K562 (cell line): Measurements from ENCODE around the gene PURA. TPM values are rescaled to one million over a fixed set of nuclear protein-coding genes. Genes with fewer than 3 reads are reported as not detected.

ENCODE experiments used
- ATAC-seq: fragments of 200-7000 bp; cut with Tn5 transposase; 3 replicates; pipeline ENCODE4 v1.9.1; 2020; ENCODE audit warnings: moderate library complexity
- BruUV-seq: library from RNA; stranded (reverse); fragments of 400-500 nt; replicated peaks from 2 replicates; lab custom pipeline; 2021; lab: Mats Ljungman, UMichigan
- CTCF ChIA-PET: fragments of 300-600 bp; formaldehyde crosslinking; extraction: SDS; loops from one replicate; lab custom pipeline; 2021; ENCODE audit warnings: low intra/inter-chr PET ratio; lab: Yijun Ruan, JAX
- POLR2A ChIA-PET: fragments of 300-600, 350-650 bp; sonication (Branson Sonifier 250); formaldehyde crosslinking; extraction: SDS; loops from one replicate; lab custom pipeline; 2021; ENCODE audit warnings: antibody characterized with exemption, inconsistent platforms; lab: Yijun Ruan, JAX
- DNase-seq, 4 experiments: peaks; one replicate each; pipeline versions ENCODE4 v3.0.0 to v3.0.0-alpha.2; 2011 to 2018; ENCODE audit warnings: low spot score in 3 of 4, mixed read lengths in 3 of 4; ENCODE audit errors: extremely low read depth in 1 of 4
- FAIRE-seq: peaks from 2 replicates; lab custom pipeline; 2011; peaks lifted over from hg19 to GRCh38; lab: Jason Lieb, UNC
- H2AFZ ChIP-seq: 2 replicates; pipeline ENCODE4 v1.6.0; 2011; ENCODE audit warnings: low read depth, low read length, control low read depth, inconsistent platforms
- H3K27ac ChIP-seq: fragments of 200-600 bp; 3 replicates; pipeline ENCODE4 v1.8.0; 2011; ENCODE audit warnings: low read depth, mild to moderate bottlenecking, control low read depth, inconsistent platforms, low read length, moderate library complexity, mixed read lengths; ENCODE audit errors: extremely low read depth
- H3K27me3 ChIP-seq, 2 experiments: fragments of 300-600 bp in 1 of 2; 2 replicates in 1 of 2; 3 replicates in 1 of 2; pipeline versions ENCODE4 v1.6.0 to v1.8.0; 2011; ENCODE audit warnings: inconsistent platforms in 2 of 2, low read length in 2 of 2, mild to moderate bottlenecking in 1 of 2, mixed read lengths in 1 of 2, moderate library complexity in 1 of 2; ENCODE audit not compliant: control insufficient read depth in 2 of 2, insufficient read depth in 2 of 2
- H3K36me3 ChIP-seq: fragments of 300-600 bp; 3 replicates; pipeline ENCODE4 v1.8.0; 2011; ENCODE audit warnings: mild to moderate bottlenecking, low read length, inconsistent platforms; ENCODE audit not compliant: control insufficient read depth, insufficient read depth
- H3K4me1 ChIP-seq, 2 experiments: fragments of 200-600 bp in 1 of 2; replicated peaks in 1 of 2; 2 replicates in 1 of 2; 3 replicates in 1 of 2; pipeline versions ENCODE4 v1.5.1 to v1.8.0; 2011; ENCODE audit warnings: inconsistent platforms in 2 of 2, low read length in 2 of 2, mild to moderate bottlenecking in 1 of 2, mixed read lengths in 1 of 2, moderate library complexity in 1 of 2; ENCODE audit not compliant: control insufficient read depth in 2 of 2, insufficient read depth in 2 of 2
- H3K4me2 ChIP-seq: 2 replicates; pipeline ENCODE4 v1.6.1; 2011; ENCODE audit warnings: low read length, control low read depth, inconsistent platforms, mixed read lengths; ENCODE audit not compliant: insufficient read depth
- H3K4me3 ChIP-seq: fragments of 200-600 bp; sonication (generic), shearing (Covaris generic); 2 replicates; pipeline ENCODE4 v1.5.1; 2016; ENCODE audit warnings: control low read depth, inconsistent platforms
- H3K79me2 ChIP-seq: fragments of 200-600 bp; 3 replicates; pipeline ENCODE4 v1.8.0; 2011; ENCODE audit warnings: low read length, inconsistent platforms; ENCODE audit not compliant: control insufficient read depth, insufficient read depth
- H3K9ac ChIP-seq, 2 experiments: 2 replicates each; pipeline versions ENCODE4 v1.6.0 to v1.6.1; 2011; ENCODE audit warnings: low read depth in 2 of 2, low read length in 2 of 2, control low read depth in 1 of 2, inconsistent platforms in 1 of 2, mild to moderate bottlenecking in 1 of 2, mixed read lengths in 1 of 2; ENCODE audit not compliant: insufficient read depth in 1 of 2
- H3K9me1 ChIP-seq: one replicate; pipeline ENCODE4 v1.6.0; 2011; ENCODE audit warnings: inconsistent platforms, mild to moderate bottlenecking, low read length, moderate library complexity; ENCODE audit not compliant: control insufficient read depth, insufficient read depth
- H3K9me3 ChIP-seq: replicated peaks from 2 replicates; pipeline ENCODE4 v1.5.1; 2011; ENCODE audit warnings: low read depth, low read length, inconsistent platforms; ENCODE audit not compliant: control insufficient read depth, insufficient read depth
- H4K20me1 ChIP-seq: replicated peaks from 2 replicates; pipeline ENCODE4 v1.6.1; 2011; ENCODE audit warnings: low read length, inconsistent platforms, mixed read lengths; ENCODE audit not compliant: control insufficient read depth, insufficient read depth
- C11orf30 ChIP-seq: fragments of 450-650 bp; IDR thresholded peaks from 2 replicates; pipeline ENCODE4 v1.6.1; 2016; ENCODE audit warnings: low read depth, mild to moderate bottlenecking
- CBX1 ChIP-seq: sonication (generic); IDR thresholded peaks from 2 replicates; pipeline ENCODE4 v1.6.1; 2016; ENCODE audit warnings: antibody characterized with exemption, low read depth, mild to moderate bottlenecking
- HDAC1 ChIP-seq, 2 experiments: fragments of 450-650 bp; IDR thresholded peaks; 2 replicates each; pipeline ENCODE4 v1.6.1; 2016 to 2017; ENCODE audit warnings: inconsistent platforms in 1 of 2, mild to moderate bottlenecking in 1 of 2, moderate library complexity in 1 of 2
- NR1H2 ChIP-seq: sonication (generic); formaldehyde crosslinking; IDR thresholded peaks from 2 replicates; pipeline ENCODE4 v1.4.0; 2020; ENCODE audit warnings: mild to moderate bottlenecking, missing genetic modification reagents
- TCF7 ChIP-seq: sonication (generic); IDR thresholded peaks from 2 replicates; pipeline ENCODE4 v1.6.1; 2016; ENCODE audit warnings: antibody characterized with exemption, borderline replicate concordance
- WGBS: fragments of 100-300 bp; shearing (Covaris generic); methylation state at CpG from one replicate; pipeline ENCODE4 v1.1.6; 2016; ENCODE audit warnings: low coverage, mixed read lengths; ENCODE audit not compliant: insufficient coverage; ENCODE audit errors: missing lambda C conversion rate; 5-methylcytosine and 5-hydroxymethylcytosine counted together
- in situ Hi-C: fragments of 300-500 bp; cut with MboI; formaldehyde crosslinking; loops from 4 replicates; pipeline ENCODE4 v1.15.0; 2018; ENCODE audit warnings: inconsistent platforms, mixed read lengths
- intact Hi-C: fragments of 100-400 bp; cut with micrococcal nuclease; formaldehyde crosslinking; loops from 2 replicates; pipeline ENCODE4 v1.14.2; 2022
- polyA plus RNA-seq, 8 experiments: library from polyadenylated mRNA; depleted of rRNA in 4 of 8; stranded (reverse) in 5 of 8; unstranded in 3 of 8; fragments of >200 nt; fragmentation: Nextera tagmentation in 2 of 8; fragmentation: Illumina TruSeq in 1 of 8; extraction: Ambion mirVana in 2 of 8; extraction: Trizol in 1 of 8; gene quantifications; 2 replicates each; pipeline versions ENCODE4 v1.2.1 to v1.2.3, GENCODE V29; 2011 to 2014; ENCODE audit warnings: inconsistent platforms in 1 of 8, missing spikeins in 1 of 8
- total RNA-seq, 7 experiments: library from RNA; depleted of rRNA in 6 of 7; stranded (reverse); fragments of >200 nt in 6 of 7; fragmentation: Illumina TruSeq in 2 of 7; extraction: Trizol in 2 of 7; gene quantifications; 2 replicates each; pipeline versions ENCODE4 v1.2.1 to v1.2.3, GENCODE V29; 2011 to 2021; ENCODE audit warnings: low replicate concordance in 1 of 7
- TF ChIP-seq, protein P1 (sequence below): fragments of 250-450 bp; sonication (Bioruptor Pico); IDR thresholded peaks from 2 replicates; pipeline ENCODE4 v1.6.1; 2021; ENCODE audit warnings: mild to moderate bottlenecking
- TF ChIP-seq, protein P2 (sequence below): sonication (generic); formaldehyde crosslinking; IDR thresholded peaks from 2 replicates; pipeline ENCODE4 v1.8.0; 2022; ENCODE audit warnings: missing genetic modification reagents, mild to moderate bottlenecking, moderate library complexity, borderline replicate concordance

PURA gene
- total and polyA plus RNA-seq, 9 of the 15 experiments (the other 6 are each of a cell fraction or from before 2014, with no cell fraction given): 3.2 to 11.1 (median 5.4) TPM

DNA sequence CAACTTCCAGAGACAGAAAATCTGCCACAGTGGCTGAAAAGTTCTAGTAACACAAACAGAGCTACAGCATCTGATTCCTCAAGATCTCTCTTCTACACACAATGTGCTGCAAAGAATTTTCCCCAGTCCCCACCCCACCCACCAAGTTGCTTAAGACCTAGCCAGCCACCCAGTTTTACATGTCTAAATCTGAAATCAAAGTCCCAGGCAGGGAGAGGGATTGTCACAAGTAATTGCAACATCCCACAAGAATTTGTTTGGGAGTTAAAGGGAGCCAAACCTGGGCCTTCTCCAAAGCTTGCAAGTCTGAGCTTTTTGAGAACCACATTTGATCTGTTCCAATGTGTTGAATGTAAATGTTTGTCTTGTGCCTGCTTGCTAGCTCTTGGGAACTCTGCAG lies 27.3 kb downstream of the PURA start (continued):
- TF ChIP-seq, protein P1, sequence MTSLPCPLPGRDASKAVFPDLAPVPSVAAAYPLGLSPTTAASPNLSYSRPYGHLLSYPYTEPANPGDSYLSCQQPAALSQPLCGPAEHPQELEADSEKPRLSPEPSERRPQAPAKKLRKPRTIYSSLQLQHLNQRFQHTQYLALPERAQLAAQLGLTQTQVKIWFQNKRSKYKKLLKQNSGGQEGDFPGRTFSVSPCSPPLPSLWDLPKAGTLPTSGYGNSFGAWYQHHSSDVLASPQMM (CRISPR knock-in tag): no peak

DNA sequence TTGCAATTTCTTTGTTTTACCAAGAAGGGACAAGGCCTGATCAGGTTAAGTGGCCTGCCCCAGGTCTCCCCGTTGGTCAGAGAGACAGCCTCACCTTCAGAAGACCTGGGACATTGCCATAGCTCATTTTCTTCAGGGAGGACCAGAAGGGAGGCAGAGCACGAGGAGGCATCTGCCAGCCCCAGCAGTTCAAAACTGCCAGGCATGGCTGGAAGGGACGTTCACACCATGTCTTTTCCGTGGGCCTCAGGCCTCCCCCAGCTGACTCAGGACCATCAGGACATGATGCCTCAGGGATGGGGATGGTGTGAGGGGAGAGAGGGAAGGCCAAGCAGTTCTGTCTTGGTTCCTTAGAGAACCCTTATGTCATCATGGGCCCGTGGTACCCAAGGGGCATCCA lies 28.3 kb downstream of the PURA start:
- no peak overlapping the region for H3K27ac ChIP-seq
- no peaks in the 10 kb centered on the region for H3K9me3 ChIP-seq
- H3K4me3 ChIP-seq: no peak overlapping the region
- no peak for DNase-seq
- BruUV-seq: no TSS peak
- no peak for TF ChIP-seq CBX1
- no peak for TF ChIP-seq HDAC1 (IDR thresholded peaks at IDR 0.05)
- no peak for TF ChIP-seq TCF7
- 0 out of 2 replicates have a peak, but pooled peaks have one; percentile 8 for TF ChIP-seq C11orf30
- no peak for TF ChIP-seq NR1H2
- TF ChIP-seq, protein P2, sequence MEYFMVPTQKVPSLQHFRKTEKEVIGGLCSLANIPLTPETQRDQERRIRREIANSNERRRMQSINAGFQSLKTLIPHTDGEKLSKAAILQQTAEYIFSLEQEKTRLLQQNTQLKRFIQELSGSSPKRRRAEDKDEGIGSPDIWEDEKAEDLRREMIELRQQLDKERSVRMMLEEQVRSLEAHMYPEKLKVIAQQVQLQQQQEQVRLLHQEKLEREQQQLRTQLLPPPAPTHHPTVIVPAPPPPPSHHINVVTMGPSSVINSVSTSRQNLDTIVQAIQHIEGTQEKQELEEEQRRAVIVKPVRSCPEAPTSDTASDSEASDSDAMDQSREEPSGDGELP (CRISPR knock-in tag): no peak
- TF ChIP-seq, all 486 proteins: peak for 1
- CTCF ChIA-PET: interaction anchor here (6.7 kb wide), 1 partner anchor 67 kb away, joined by 59 read pairs; no protein-coding TSS in a partner anchor
- Histone ChIP-seq H3K27me3 (peaks cover 3 to 23% of the 10 kb centered on the region in 2 experiments; a peak in 4 of 5 replicates), H3K9me1 (no peaks in the 10 kb centered on the region), H3K36me3 (no peaks in the 10 kb centered on the region), H3K79me2 (no peaks in the 10 kb centered on the region), H3K4me2 (no peak overlapping the region), H4K20me1 (peaks cover 21% of the 10 kb centered on the region), H3K4me1 (peaks cover 2 to 12% of the 10 kb centered on the region in 2 experiments; a peak in 3 of 5 replicates), H3K9ac (no peak overlapping the region), H2AFZ (no peak overlapping the region)
- intact Hi-C loops: no loop called here
- 0% methylated on average over 4 of the region's 5 CpGs for WGBS
- FAIRE-seq (no peak), ATAC-seq (no peak)
- in situ Hi-C loops: no loop called here
- POLR2A ChIA-PET: interaction anchor here (0.6 kb wide), 1 partner anchor 240 kb away, joined by 3 read pairs; no protein-coding TSS in a partner anchor
